ENCODE results near the gene MRGPRG.

Gene MRGPRG

GRCh38 chr11:3190600-3190999 lies 28.0 kb downstream of the MRGPRG start:
- no peak overlapping the region for H3K27ac ChIP-seq (ENCODE audit: low read depth, low read length)
- H3K4me3 ChIP-seq (ENCODE audit: insufficient read depth, low read length, poor library complexity, severe bottlenecking): no peak overlapping the region
- H3K9me2 ChIP-seq (replicated peaks; ENCODE audit: insufficient read depth, low read length): no peaks in the 10 kb centered on the region
- H4K20me1 ChIP-seq (ENCODE audit: low read depth, low read length): no peaks in the 10 kb centered on the region
- H3K27me3 ChIP-seq (ENCODE audit: low read length): no peaks in the 10 kb centered on the region
- H2AFZ ChIP-seq (ENCODE audit: low read depth, low read length, severe bottlenecking): no peak overlapping the region
- no peaks in the 10 kb centered on the region for H3F3A ChIP-seq (ENCODE audit: insufficient read depth)
- H3K9ac ChIP-seq (ENCODE audit: low read length): no peak overlapping the region
- no peaks in the 10 kb centered on the region for H3K9me3 ChIP-seq (ENCODE audit: insufficient read depth, low read length)
- H3K79me2 ChIP-seq (ENCODE audit: insufficient read depth, low read length): no peaks in the 10 kb centered on the region
- H3K4me2 ChIP-seq (ENCODE audit: low read depth, low read length, poor library complexity, severe bottlenecking): no peak overlapping the region
- TF ChIP-seq EZH2phosphoT487 (conservative IDR thresholded peaks at IDR 0.05; ENCODE audit: low read length) (no peak), CTCF (IDR thresholded peaks at IDR 0.05; ENCODE audit: insufficient read depth, low read length, poor library complexity, severe bottlenecking) (no peak)
- no peaks in the 10 kb centered on the region for H3K36me3 ChIP-seq (ENCODE audit: low read length)

- no peak overlapping the region for H3K4me2 ChIP-seq (ENCODE audit: low read depth, low read length, poor library complexity, severe bottlenecking)
- no peaks in the 10 kb centered on the region for H4K20me1 ChIP-seq (ENCODE audit: low read depth, low read length)
- H3K9ac ChIP-seq (ENCODE audit: low read length): no peak overlapping the region
- H3K36me3 ChIP-seq (ENCODE audit: low read length): no peaks in the 10 kb centered on the region
- no peak overlapping the region for H3K4me3 ChIP-seq (ENCODE audit: insufficient read depth, low read length, poor library complexity, severe bottlenecking)
- no peaks in the 10 kb centered on the region for H3K9me2 ChIP-seq (replicated peaks; ENCODE audit: insufficient read depth, low read length)
- no peaks in the 10 kb centered on the region for H3K79me2 ChIP-seq (ENCODE audit: insufficient read depth, low read length)
- no peak overlapping the region for H2AFZ ChIP-seq (ENCODE audit: low read depth, low read length, severe bottlenecking)
- no peaks in the 10 kb centered on the region for H3F3A ChIP-seq (ENCODE audit: insufficient read depth)
- no peak overlapping the region for H3K27ac ChIP-seq (ENCODE audit: low read depth, low read length)
- TF ChIP-seq EZH2phosphoT487 (conservative IDR thresholded peaks at IDR 0.05; ENCODE audit: low read length): no peak
- no peaks in the 10 kb centered on the region for H3K27me3 ChIP-seq (ENCODE audit: low read length)
- no peaks in the 10 kb centered on the region for H3K9me3 ChIP-seq (ENCODE audit: insufficient read depth, low read length)
These were observed 28.6 kb downstream of the MRGPRG start for GRCh38 chr11:3189886-3190583.

GRCh38 chr11:3189196-3189843 lies 29.3 kb downstream of the MRGPRG start:
- no peak overlapping the region for H2AFZ ChIP-seq (ENCODE audit: low read depth, low read length, severe bottlenecking)
- no peaks in the 10 kb centered on the region for H3K9me2 ChIP-seq (replicated peaks; ENCODE audit: insufficient read depth, low read length)
- TF ChIP-seq EZH2phosphoT487 (conservative IDR thresholded peaks at IDR 0.05; ENCODE audit: low read length): no peak
- H3K9me3 ChIP-seq (ENCODE audit: insufficient read depth, low read length): no peaks in the 10 kb centered on the region
- no peaks in the 10 kb centered on the region for H3K36me3 ChIP-seq (ENCODE audit: low read length)
- H4K20me1 ChIP-seq (ENCODE audit: low read depth, low read length): no peaks in the 10 kb centered on the region
- no peak overlapping the region for H3K4me2 ChIP-seq (ENCODE audit: low read depth, low read length, poor library complexity, severe bottlenecking)
- H3K4me3 ChIP-seq (ENCODE audit: insufficient read depth, low read length, poor library complexity, severe bottlenecking): no peak overlapping the region
- H3K9ac ChIP-seq (ENCODE audit: low read length): no peak overlapping the region
- no peaks in the 10 kb centered on the region for H3K27me3 ChIP-seq (ENCODE audit: low read length)
- no peaks in the 10 kb centered on the region for H3F3A ChIP-seq (ENCODE audit: insufficient read depth)
- H3K27ac ChIP-seq (ENCODE audit: low read depth, low read length): no peak overlapping the region
- no peaks in the 10 kb centered on the region for H3K79me2 ChIP-seq (ENCODE audit: insufficient read depth, low read length)

GRCh38 chr11:3188496-3189195 lies 30.0 kb downstream of the MRGPRG start:
- no peak overlapping the region for H3K4me2 ChIP-seq (ENCODE audit: low read depth, low read length, poor library complexity, severe bottlenecking)
- H3K27me3 ChIP-seq (ENCODE audit: low read length): no peaks in the 10 kb centered on the region
- H3K36me3 ChIP-seq (ENCODE audit: low read length): no peaks in the 10 kb centered on the region
- TF ChIP-seq CTCF (IDR thresholded peaks at IDR 0.05; ENCODE audit: insufficient read depth, low read length, poor library complexity, severe bottlenecking) (no peak), EZH2phosphoT487 (conservative IDR thresholded peaks at IDR 0.05; ENCODE audit: low read length) (no peak)
- no peaks in the 10 kb centered on the region for H3K9me3 ChIP-seq (ENCODE audit: insufficient read depth, low read length)
- no peaks in the 10 kb centered on the region for H3K79me2 ChIP-seq (ENCODE audit: insufficient read depth, low read length)
- H3K9me2 ChIP-seq (replicated peaks; ENCODE audit: insufficient read depth, low read length): no peaks in the 10 kb centered on the region
- no peak overlapping the region for H3K27ac ChIP-seq (ENCODE audit: low read depth, low read length)
- no peaks in the 10 kb centered on the region for H4K20me1 ChIP-seq (ENCODE audit: low read depth, low read length)
- no peak overlapping the region for H3K9ac ChIP-seq (ENCODE audit: low read length)
- H3K4me3 ChIP-seq (ENCODE audit: insufficient read depth, low read length, poor library complexity, severe bottlenecking): no peak overlapping the region
- H3F3A ChIP-seq (ENCODE audit: insufficient read depth): no peaks in the 10 kb centered on the region
- H2AFZ ChIP-seq (ENCODE audit: low read depth, low read length, severe bottlenecking): no peak overlapping the region

All from SU-DHL-6 (cell line).